ENCODE results near the gene PLCL1.

- TF ChIP-seq FOXA1 (IDR thresholded peaks at IDR 0.05) (no peak), ELF4 (IDR thresholded peaks at IDR 0.05) (no peak), PKNOX1 (IDR thresholded peaks at IDR 0.05) (no peak), ARNT (IDR thresholded peaks at IDR 0.05) (no peak), ZNF384 (IDR thresholded peaks at IDR 0.05) (no peak), SUZ12 (IDR thresholded peaks at IDR 0.05) (no peak), LEF1 (IDR thresholded peaks at IDR 0.05; ENCODE audit: borderline replicate concordance) (no peak), SP1 (IDR thresholded peaks at IDR 0.05) (no peak), FOXK2 (IDR thresholded peaks at IDR 0.05) (no peak), FOXM1 (IDR thresholded peaks at IDR 0.05; ENCODE audit: borderline replicate concordance) (no peak), BHLHE40 (IDR thresholded peaks at IDR 0.05; ENCODE audit: borderline replicate concordance) (no peak), NFRKB (IDR thresholded peaks at IDR 0.05) (no peak), TARDBP (IDR thresholded peaks at IDR 0.05) (no peak)
Measured at GRCh38 chr2:198115201-198115600, 310.8 kb downstream of the PLCL1 start.
